Measurements from ENCODE around the gene SIAH2.

The SIAH2 gene

GRCh38 chr3:150748684-150749047, 14.3 kb downstream of the SIAH2 start:
- no peak for DNase-seq (ENCODE audit: low read depth in 2 of 2)

GRCh38 chr3:150747886-150748683, 14.9 kb downstream of the SIAH2 start:
- DNase-seq (ENCODE audit: low read depth in 2 of 2): no peak

- no peak for DNase-seq (ENCODE audit: low read depth in 2 of 2)
Observed at GRCh38 chr3:150746791-150747590, 16.0 kb downstream of the SIAH2 start.

- no peak for DNase-seq (ENCODE audit: low read depth in 2 of 2)
Observed at GRCh38 chr3:150745832-150746231, 17.1 kb downstream of the SIAH2 start.

GRCh38 chr3:150744919-150745211, 18.1 kb downstream of the SIAH2 start:
- no peak for DNase-seq (ENCODE audit: low read depth in 2 of 2)

- DNase-seq (ENCODE audit: low read depth in 2 of 2): no peak
Observed at GRCh38 chr3:150744041-150744918, 18.7 kb downstream of the SIAH2 start.

GRCh38 chr3:150743508-150743907, 19.5 kb downstream of the SIAH2 start:
- DNase-seq (ENCODE audit: low read depth in 2 of 2): no peak

- no peak for DNase-seq (ENCODE audit: low read depth in 2 of 2)
Observed at GRCh38 chr3:150742679-150743078, 20.3 kb downstream of the SIAH2 start.

- no peak for DNase-seq (ENCODE audit: low read depth in 2 of 2)
Observed at GRCh38 chr3:150742141-150742523, 20.8 kb downstream of the SIAH2 start.

GRCh38 chr3:150741497-150742140, 21.4 kb downstream of the SIAH2 start:
- no peak for DNase-seq (ENCODE audit: low read depth in 2 of 2)

GRCh38 chr3:150740733-150741496, 22.1 kb downstream of the SIAH2 start:
- no peak for DNase-seq (ENCODE audit: low read depth in 2 of 2)

GRCh38 chr3:150739877-150740645, 22.9 kb downstream of the SIAH2 start:
- DNase-seq (ENCODE audit: low read depth in 2 of 2): no peak

- DNase-seq (ENCODE audit: low read depth in 2 of 2): no peak
Observed at GRCh38 chr3:150739200-150739863, 23.6 kb downstream of the SIAH2 start.

- DNase-seq (ENCODE audit: low read depth in 2 of 2): no peak
Observed at GRCh38 chr3:150738688-150739087, 24.3 kb downstream of the SIAH2 start.

GRCh38 chr3:150737874-150738679, 24.9 kb downstream of the SIAH2 start:
- no peak for DNase-seq (ENCODE audit: low read depth in 2 of 2)

GRCh38 chr3:150736903-150737832, 25.8 kb downstream of the SIAH2 start:
- no peak for DNase-seq (ENCODE audit: low read depth in 2 of 2)

- no peak for DNase-seq (ENCODE audit: low read depth in 2 of 2)
Observed at GRCh38 chr3:150736316-150736719, 26.7 kb downstream of the SIAH2 start.

GRCh38 chr3:150734795-150735119, 28.2 kb downstream of the SIAH2 start:
- no peak for DNase-seq (ENCODE audit: low read depth in 2 of 2)

Measured in stimulated activated CD8-positive, alpha-beta memory T cell treated with anti-CD3 and anti-CD28 coated beads, Interleukin-15, amount 100 ng/mL, for 4 hours (primary cell).